Left cardiac atrium (tissue), 4 donors: ENCODE measurements around the gene CERKL. TPM values are rescaled to one million over a fixed set of nuclear protein-coding genes. Genes with fewer than 3 reads are reported as not detected.

Experiments used
- ATAC-seq, 2 donors: fragments of 200-7000 bp; cut with Tn5 transposase; one replicate each; pipeline ENCODE4 v1.9.1; 2020; ENCODE audit warnings: mild to moderate bottlenecking in 2 of 2, moderate library complexity in 2 of 2
- DNase-seq: peaks from one replicate; pipeline ENCODE4 v3.0.0-alpha.2; 2020
- intact Hi-C, 2 donors: fragments of 100-400 bp; cut with DNase I; formaldehyde crosslinking; loops; one replicate each; pipeline versions ENCODE4 v1.14.1 to v1.15.1; 2022 to 2023
- total RNA-seq, 2 donors: library from RNA; stranded (reverse); fragmentation: NEBNext Ultra II Directional; extraction: Animal tissue kit (Norgen Biotek cat#: 25700); gene quantifications; one replicate each; pipeline ENCODE4 v1.2.1, GENCODE V29; 2021
- donor health status: DM: no; HTN: yes; CAD: no.
- donor health status: DM: no; HTN: yes; CAD: no; lungs with severe emphysema.
- donor health status: DM: yes; HTN: yes; CAD: no.
- donor health status: Dilated cardiomyopathy.

Gene CERKL
- total RNA-seq, 2 donors from 2014 or later = not detected

DNA sequence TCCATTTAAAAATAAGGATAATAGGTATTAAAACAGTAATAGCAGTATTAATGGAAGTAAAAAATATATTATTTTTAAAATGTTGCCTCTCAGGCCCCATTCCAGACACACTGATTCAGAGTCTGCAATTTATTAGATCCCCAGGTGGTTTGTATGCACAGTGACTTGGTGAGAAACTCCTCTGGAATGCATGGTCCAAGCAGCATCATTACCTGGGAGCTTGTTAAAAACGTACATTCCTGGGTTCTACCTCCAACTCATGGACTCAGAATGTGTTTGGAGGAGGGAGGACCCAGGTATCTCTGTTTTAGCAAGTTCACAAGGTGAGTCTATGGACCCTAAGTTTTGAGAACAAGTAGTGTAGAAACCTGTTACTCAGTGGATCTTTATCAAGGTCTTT lies 104.1 kb downstream of the CERKL start:
- no peak for ATAC-seq
- intact Hi-C loops = no loop called here
- no peak for DNase-seq

DNA sequence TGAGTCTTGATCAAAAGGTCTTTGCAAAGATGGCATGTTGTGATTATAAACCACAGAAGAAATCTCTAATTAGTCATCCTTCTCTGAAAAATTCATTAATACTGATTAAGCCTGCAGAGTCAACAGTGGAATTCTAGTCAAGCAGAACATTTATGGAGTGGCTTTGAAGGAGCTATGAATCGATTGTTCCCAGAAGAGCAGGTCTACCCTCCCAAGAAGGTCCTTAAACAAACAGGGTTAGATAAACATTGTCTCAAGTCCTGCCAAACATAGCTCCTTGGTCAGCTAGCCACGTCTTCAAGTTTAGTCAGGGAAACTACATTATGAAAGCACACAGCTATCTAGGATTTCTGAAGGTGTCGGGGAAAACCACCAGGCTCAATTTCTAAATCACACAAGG lies 110.8 kb downstream of the CERKL start:
- intact Hi-C loops = no loop called here
- no peak for ATAC-seq
- DNase-seq = no peak

DNA sequence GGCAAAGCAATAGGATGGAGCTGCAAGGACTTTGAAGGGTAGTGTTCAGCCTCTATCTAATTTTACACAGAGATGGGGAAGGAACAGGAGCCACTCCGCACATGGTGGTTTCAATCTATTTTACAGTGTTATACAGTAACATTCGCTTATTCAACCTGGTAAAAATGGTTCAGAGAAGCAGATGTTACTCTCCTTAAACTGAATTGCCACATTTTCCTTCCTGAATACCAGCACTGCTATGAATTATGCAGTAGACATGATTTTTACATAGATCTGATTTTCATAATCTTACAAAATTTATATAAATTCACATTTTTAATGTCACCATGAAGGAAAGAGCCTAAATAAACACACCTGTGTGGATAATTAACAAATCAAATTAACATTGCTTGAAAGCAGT lies 114.7 kb downstream of the CERKL start:
- DNase-seq (no peak), ATAC-seq (no peak)
- intact Hi-C loops = no loop called here

DNA sequence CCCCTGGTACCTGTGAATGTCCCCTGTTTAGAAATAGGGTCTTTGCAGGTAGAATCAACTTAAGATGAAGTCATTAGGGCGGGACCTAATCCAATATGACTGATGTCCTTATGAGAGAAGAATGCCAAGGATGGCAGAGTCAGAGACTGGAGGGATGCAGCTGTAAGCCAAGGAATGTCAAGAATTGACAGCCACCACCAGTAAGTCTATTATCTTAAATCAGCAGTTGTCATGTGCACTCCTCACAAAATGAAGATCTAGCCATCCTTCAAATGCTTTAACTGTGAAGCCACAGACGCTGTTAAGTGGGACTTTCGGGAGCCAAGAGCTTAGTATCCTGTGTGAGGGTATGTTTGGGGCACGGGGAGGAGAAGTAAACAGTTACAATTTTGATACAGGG lies 116.5 kb downstream of the CERKL start:
- intact Hi-C loops = no loop called here
- ATAC-seq (no peak), DNase-seq (no peak)

DNA sequence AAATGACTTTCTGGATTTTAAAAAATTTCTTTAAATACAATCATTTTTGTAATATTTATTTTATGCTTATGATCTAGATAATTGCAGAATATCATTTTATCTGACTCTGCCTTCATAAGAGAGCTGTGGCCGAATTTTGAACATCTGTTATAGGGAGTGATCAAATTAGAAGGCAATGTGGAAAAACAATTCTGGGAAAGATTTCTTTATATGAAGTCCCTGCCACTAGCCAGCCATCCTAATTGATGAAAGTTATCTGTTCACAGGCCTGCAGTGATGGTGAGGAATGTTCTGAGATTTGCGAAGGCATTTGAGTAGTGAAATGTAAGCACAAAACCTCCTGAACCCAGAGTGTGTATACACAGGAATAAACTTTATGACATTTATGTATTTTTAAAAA lies 120.2 kb downstream of the CERKL start:
- intact Hi-C loops = no loop called here
- no peak for DNase-seq
- no peak for ATAC-seq

DNA sequence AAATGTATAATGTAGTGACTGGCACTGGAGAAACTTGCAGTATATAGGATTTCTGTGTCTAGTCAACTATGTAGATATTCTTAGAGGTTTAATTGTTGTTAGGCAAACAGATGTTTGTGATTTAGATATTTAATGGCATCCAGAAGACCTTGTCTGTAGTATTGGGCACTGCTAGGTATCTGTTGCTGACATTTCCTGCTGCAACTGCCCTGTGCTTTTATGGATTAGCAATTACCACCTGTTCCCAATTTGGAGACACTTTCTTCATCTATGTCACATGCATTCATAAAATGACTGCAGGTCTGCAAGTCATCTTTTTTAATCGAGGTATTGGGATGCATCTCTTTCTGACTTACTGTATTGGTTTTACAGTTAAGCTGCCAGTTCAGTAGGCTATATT lies 128.5 kb downstream of the CERKL start:
- intact Hi-C loops = no loop called here
- ATAC-seq (no peak), DNase-seq (no peak)

DNA sequence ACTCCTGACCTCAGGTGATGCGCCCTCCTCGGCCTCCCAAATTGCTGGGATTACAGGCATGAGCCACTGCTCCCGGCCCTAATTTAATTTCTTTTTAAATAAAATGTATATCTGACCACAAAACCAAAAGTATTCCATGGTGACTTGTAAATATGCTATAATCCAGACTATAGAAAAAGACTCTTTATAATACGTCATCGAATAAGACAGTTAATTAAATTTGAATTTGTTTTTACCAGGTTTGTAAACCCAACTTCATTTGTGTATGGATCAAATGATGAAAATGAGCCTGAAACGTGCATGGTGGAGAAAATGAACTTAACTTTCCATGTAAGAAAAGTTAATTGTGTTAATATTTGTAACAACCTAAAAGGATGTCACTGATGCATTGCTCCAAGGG lies 129.8 kb downstream of the CERKL start:
- intact Hi-C loops = no loop called here
- ATAC-seq = no peak

DNA sequence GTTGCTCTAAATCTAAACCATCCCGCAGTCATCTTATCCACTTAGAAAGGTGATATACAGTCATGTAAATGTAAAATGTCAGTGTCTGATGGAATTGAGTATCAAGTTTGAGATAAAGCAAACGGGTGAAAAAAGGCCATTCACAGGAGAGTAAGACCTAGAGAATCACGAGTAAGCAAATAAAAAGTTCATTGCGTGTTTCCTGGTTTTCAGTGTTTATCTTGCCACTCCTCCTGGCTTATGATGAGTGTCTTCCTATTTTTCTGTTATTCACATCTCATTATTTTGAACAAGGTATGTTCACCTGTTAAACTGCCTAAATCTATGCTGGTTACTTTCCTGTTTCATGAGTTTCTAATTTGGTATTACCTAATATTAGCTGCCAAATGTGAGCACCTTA lies 130.9 kb downstream of the CERKL start:
- intact Hi-C loops = no loop called here
- DNase-seq = no peak
- no peak for ATAC-seq

More for the DNA sequence above, 129.8 kb downstream of the CERKL start:
- no peak for DNase-seq

DNA sequence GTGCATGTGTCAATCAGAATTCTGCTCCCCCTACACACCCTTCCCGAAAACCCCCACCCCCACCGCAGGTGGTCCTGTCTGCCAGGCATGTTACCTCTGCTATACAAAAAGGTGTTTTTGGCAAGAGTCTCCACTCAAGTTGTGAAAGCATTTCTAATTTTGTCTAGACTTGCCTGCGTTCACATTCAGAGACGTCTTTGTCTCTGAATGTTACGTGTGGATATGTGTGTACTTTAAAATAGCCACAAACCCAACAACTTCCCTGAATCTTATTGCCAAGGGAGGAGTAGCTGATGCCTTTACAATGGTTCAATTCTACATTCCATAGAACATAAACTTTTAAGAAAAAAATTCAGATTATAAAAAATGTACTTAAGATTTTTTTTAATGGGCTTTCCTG lies 133.1 kb downstream of the CERKL start:
- DNase-seq (no peak), ATAC-seq (no peak)
- intact Hi-C loops = no loop called here

DNA sequence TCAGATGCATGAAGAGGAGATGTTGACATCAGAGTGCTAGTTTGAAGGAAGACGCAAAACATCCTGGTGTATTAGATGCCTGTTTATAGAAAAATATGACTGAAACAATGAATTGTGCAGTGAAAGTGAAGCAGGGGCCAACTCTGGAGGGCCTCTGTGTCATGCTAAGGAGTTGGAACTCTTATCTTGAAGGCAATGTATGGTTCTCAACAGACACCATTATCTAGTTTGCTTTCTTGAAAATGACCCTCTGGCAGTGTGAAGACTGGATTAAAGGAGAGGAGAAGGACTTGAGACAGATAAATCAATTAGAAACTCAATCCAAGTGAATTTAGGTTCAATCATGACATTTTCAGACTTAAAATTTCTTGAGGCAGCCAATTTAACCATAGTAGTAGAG lies 136.7 kb downstream of the CERKL start:
- ATAC-seq (no peak), DNase-seq (no peak)
- intact Hi-C loops = no loop called here

DNA sequence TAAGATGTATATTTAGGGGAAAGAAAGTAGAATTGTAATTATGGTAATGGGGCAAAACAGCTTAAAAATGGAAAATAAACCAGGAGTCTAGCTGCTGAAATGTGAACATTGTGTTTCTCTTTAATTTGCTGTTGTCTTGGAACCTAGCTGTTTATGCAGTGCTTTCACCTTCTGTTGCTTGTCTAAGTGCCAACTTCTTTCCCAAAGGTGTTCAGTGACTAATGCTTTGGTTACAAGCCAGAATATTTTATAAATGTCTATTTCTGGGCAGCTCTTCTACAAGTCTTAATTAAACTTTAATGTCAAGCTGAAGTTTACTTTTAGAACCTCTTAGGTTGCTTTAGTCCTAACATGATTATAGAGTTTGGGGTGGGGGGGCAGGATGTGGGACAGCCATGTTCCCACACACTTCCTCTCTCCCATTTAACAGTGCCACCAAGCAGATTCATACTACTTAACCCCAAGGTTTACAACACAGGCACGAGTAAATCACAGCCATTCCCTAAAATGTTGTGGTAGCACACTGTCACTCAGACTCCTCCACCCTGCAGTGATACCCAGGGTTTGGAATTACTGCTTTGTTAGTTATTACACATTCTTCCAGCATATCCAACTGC lies 139.1 kb downstream of the CERKL start:
- DNase-seq (no peak), ATAC-seq (peak in 1 of 2 donors; percentile 47)
- intact Hi-C loops = no loop called here

DNA sequence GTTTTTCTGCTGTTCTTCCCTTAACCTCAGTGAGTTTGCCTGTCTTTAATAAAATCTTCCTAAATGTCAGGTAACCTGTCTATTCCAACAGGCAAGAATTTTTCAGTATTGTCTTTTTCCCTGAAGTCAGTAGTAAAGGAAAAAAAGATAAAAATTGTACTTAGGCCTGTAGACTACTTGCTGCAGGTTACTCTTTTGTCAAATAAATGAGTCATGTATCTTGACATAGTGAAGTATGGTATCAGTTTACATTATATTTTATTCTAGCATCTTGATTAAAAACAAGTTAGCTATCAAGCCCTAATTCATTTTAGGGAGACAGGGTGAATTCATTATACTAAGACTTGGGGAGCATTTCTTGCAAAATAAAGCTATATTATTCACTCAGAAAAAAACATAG lies 139.9 kb downstream of the CERKL start:
- ATAC-seq = no peak
- intact Hi-C loops = no loop called here
- DNase-seq = no peak

DNA sequence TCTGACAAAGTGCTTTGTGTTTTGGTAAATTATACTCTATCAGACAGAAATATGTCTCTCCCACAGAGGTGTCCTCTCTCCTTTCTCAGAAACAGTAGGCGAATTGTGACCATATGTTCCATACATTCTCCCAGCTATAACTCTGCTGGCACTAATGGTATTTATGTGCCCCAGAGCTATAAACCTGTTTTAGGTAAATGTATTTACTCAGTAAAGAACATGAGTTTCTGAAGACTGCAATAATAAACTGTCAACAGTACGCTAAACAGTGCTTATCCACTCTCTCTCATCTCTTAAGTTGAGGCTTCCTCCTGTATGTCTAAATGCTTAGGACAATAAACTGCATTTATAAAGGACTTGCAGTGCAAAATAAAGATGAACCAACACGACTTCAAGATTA lies 141.2 kb downstream of the CERKL start:
- intact Hi-C loops = no loop called here
- no peak for ATAC-seq
- no peak for DNase-seq

DNA sequence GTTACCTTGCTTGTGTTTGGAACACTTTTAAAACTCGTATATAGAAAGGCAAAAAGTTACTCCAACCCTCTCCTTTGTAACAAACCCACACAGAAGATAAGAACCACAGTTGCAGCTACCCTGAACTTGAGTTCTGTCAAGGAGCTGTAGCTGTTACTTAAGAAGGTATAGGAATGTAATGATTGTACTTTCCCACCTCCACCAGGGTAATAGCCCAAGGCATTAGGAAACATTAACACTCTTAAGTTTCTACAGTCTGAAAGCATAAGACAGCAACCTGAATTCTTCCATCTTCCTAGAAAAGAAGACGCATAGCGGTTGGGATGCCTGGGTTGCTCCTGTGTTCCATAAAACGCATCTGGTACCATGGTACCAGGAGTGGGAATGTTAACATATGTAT lies 156.7 kb downstream of the CERKL start:
- intact Hi-C loops = no loop called here
- ATAC-seq = no peak
- DNase-seq = no peak

DNA sequence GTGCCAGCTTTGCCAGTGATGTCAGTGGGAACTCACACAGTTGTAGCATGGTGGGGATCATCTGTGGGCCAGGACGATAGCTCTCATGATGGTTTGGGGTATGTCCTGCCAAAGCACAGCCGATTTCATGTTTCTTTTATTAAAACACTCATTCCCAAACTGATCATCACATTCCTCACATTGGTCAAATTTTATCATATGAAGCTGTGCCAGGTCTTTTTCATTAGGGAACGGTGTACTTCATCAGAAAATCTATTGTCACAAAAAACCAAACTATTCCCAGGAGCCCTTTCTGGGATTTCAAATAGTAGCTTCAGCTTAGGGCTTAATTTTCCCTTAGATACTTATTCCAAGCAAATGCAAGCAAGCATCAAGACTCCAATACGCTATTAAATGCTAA lies 157.7 kb downstream of the CERKL start:
- ATAC-seq (no peak), DNase-seq (no peak)
- intact Hi-C loops = no loop called here

Other genes starting within 250 kb of the CERKL start
- 1 to 10 TPM; 2.6 to 4.2 TPM for gene ITGA4, start 199.7 kb downstream of the CERKL start, total RNA-seq
- gene NEUROD1, start 23.4 kb upstream of the CERKL start, total RNA-seq = not detected
- 10 to 100 TPM; 61.5 to 88.7 TPM for gene ITPRID2, start 234.6 kb upstream of the CERKL start, total RNA-seq